Activated B cell treated with CpG ODN at 0.5 μM for 24 hours (primary cell): Measurements from ENCODE around the gene BNIP5. TPM values are rescaled to one million over a fixed set of nuclear protein-coding genes. Genes with fewer than 3 reads are reported as not detected.

Experiments used
- ATAC-seq: fragments of 200-7000 bp; cut with Tn5 transposase; one replicate; pipeline ENCODE4 v1.10.0; 2021; ENCODE audit warnings: low read depth, mild to moderate bottlenecking, moderate library complexity
- CTCF ChIA-PET: fragments of 350-600 bp; sonication (Branson Sonifier 250); formaldehyde crosslinking; loops from one replicate; lab custom pipeline; 2021; ENCODE audit warnings: antibody characterized with exemption; lab: Charles Lee
- POLR2A ChIA-PET: fragments of 350-600 bp; sonication (Branson Sonifier 250); formaldehyde crosslinking; loops from one replicate; lab custom pipeline; 2021; ENCODE audit warnings: antibody characterized with exemption; lab: Charles Lee
- DNase-seq: peaks from one replicate; pipeline ENCODE4 v3.0.0; 2022
- H3K27ac Mint-ChIP-seq: one replicate; pipeline ENCODE4 v1.8.0; 2020; ENCODE audit warnings: mixed read lengths
- H3K27me3 Mint-ChIP-seq: one replicate; pipeline ENCODE4 v1.8.0; 2021; ENCODE audit warnings: mixed read lengths
- H3K36me3 Mint-ChIP-seq: one replicate; pipeline ENCODE4 v1.8.0; 2021; ENCODE audit warnings: low read depth, mixed read lengths
- H3K4me1 Mint-ChIP-seq: one replicate; pipeline ENCODE4 v1.8.0; 2021; ENCODE audit warnings: mixed read lengths
- H3K4me3 Mint-ChIP-seq: one replicate; pipeline ENCODE4 v1.8.0; 2020; ENCODE audit warnings: mild to moderate bottlenecking, mixed read lengths
- H3K9me3 Mint-ChIP-seq: one replicate; pipeline ENCODE4 v1.8.0; 2020; ENCODE audit warnings: mixed read lengths
- intact Hi-C: fragments of 100-400 bp; cut with micrococcal nuclease; formaldehyde crosslinking; loops from one replicate; pipeline ENCODE4 v1.15.1; 2024
- total RNA-seq: library from RNA; stranded (reverse); gene quantifications from 2 replicates; pipeline ENCODE4 v1.2.3, GENCODE V29; 2022
- TF ChIP-seq, protein P1 (sequence below): fragments of 200-600 bp; IDR thresholded peaks from one replicate; pipeline ENCODE4 v1.8.0; 2022; ENCODE audit warnings: antibody characterized with exemption, mild to moderate bottlenecking

Gene BNIP5
- total RNA-seq, 1 donor from 2014 or later, result 0.11 TPM

DNA sequence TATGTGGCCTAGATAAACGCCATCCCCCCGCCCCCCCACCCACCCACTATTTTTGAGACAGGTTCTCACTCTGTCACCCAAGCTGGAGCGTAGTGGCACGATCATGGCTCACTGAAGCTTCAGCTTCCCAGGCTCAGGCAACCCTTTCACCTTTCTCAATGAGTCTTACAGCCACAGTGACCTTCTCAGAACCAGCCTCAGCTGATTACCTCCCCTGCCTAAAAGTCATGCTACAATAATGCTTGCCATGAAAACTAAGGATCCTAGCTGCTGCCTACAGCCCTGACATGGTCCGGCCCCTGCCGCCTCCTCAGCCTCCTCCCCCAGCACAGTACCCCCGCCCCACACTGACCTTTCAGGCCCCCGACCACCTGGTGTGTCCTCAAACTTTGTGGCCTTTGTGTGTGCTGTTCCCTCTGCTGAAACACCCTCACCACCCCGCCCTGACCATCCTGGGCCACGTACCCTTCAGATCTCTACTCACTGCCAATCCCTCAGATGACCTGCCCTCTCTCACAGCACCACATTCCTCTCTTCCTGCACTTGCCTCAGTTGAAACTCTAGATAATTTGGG is 35.5 kb downstream of the BNIP5 start:
- Mint-ChIP-seq H3K36me3 (no peaks in the 10 kb centered on the region), H3K4me1 (peaks cover 1% of the 10 kb centered on the region), H3K9me3 (no peaks in the 10 kb centered on the region), H3K27ac (no peak overlapping the region), H3K4me3 (no peak overlapping the region), H3K27me3 (peaks cover 21% of the 10 kb centered on the region)
- TF ChIP-seq, protein P1, sequence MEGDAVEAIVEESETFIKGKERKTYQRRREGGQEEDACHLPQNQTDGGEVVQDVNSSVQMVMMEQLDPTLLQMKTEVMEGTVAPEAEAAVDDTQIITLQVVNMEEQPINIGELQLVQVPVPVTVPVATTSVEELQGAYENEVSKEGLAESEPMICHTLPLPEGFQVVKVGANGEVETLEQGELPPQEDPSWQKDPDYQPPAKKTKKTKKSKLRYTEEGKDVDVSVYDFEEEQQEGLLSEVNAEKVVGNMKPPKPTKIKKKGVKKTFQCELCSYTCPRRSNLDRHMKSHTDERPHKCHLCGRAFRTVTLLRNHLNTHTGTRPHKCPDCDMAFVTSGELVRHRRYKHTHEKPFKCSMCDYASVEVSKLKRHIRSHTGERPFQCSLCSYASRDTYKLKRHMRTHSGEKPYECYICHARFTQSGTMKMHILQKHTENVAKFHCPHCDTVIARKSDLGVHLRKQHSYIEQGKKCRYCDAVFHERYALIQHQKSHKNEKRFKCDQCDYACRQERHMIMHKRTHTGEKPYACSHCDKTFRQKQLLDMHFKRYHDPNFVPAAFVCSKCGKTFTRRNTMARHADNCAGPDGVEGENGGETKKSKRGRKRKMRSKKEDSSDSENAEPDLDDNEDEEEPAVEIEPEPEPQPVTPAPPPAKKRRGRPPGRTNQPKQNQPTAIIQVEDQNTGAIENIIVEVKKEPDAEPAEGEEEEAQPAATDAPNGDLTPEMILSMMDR, result no peak
- ATAC-seq, result no peak
- intact Hi-C loops, result no loop called here
- DNase-seq, result no peak
- POLR2A ChIA-PET, result no interaction called here
- CTCF ChIA-PET, result interaction anchor here (3.5 to 7.1 kb wide), 2 partner anchors 17 to 60 kb away, joined by 13 to 91 read pairs; no protein-coding TSS in a partner anchor

DNA sequence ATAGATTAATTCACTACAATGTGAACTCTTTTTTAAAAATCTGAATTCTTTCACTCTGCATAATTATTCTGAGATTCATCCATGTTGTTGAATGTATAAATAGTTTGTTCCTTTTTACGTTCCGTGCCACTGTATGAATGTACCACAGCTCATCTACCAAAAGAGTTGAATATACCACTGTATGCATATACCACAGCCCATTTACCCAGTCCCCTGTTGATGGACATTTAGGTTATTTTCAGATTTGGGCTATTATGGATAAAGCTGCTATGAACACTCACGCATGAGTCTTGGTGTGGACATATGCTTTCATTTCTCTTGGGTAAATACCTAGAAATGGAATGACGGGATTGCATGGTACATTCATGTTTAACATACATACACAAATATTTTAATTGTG is 38.7 kb downstream of the BNIP5 start:
- Mint-ChIP-seq H3K4me3 (no peak overlapping the region), H3K36me3 (no peaks in the 10 kb centered on the region), H3K9me3 (no peaks in the 10 kb centered on the region), H3K27me3 (peaks cover 21% of the 10 kb centered on the region), H3K27ac (no peak overlapping the region), H3K4me1 (peaks cover 1% of the 10 kb centered on the region)
- TF ChIP-seq, protein P1, result no peak
- ChIA-PET POLR2A (no interaction called here), CTCF (no interaction called here)
- ATAC-seq (no peak), DNase-seq (no peak)
- intact Hi-C loops, result no loop called here

DNA sequence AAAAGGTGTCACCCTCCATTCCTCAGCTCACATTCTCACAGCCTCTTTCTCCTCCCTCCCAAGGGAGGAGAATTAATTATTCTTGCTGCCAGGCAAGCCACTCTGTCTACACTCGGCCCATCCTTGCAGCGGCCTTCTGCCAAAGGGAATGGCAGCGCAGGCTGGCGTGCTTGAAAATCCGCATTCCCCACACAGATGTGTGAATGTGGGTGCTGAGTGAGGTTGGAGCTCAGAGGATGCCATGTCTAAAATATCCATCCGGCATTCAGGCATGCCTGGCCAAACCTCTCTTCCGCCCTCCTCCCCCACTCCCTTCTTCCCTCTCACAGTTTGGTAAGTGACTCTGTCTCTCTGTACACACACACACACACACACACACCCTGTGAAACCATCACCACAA is 39.2 kb downstream of the BNIP5 start:
- H3K27ac Mint-ChIP-seq, result no peak overlapping the region
- DNase-seq, result no peak
- H3K36me3 Mint-ChIP-seq, result no peaks in the 10 kb centered on the region
- TF ChIP-seq, protein P1, result no peak
- ChIA-PET CTCF (no interaction called here), POLR2A (no interaction called here)
- no peak overlapping the region for H3K4me3 Mint-ChIP-seq
- peaks cover 21% of the 10 kb centered on the region for H3K27me3 Mint-ChIP-seq
- intact Hi-C loops, result no loop called here
- no peak for ATAC-seq
- no peaks in the 10 kb centered on the region for H3K9me3 Mint-ChIP-seq
- H3K4me1 Mint-ChIP-seq, result peaks cover 1% of the 10 kb centered on the region

DNA sequence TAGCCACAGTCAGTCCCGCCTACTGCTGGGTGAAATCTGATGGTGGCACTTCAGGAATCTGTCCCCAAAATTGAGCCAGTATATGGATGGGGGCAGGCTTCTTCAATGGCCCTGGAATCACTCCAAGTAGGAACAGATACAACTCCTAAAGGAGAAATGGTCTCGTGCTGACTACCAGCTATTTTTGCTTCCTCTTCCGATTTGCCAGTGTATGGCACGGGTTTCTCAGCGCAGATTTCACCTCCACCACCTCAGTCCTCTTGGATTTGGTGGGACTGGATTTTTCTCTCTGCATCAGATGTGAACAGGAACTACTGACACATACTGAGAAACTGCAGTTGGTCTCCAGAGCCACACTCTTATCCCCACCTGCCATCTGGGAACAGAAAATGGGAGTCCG is 39.6 kb downstream of the BNIP5 start:
- POLR2A ChIA-PET, result no interaction called here
- TF ChIP-seq, protein P1, result no peak
- no peak overlapping the region for H3K27ac Mint-ChIP-seq
- H3K36me3 Mint-ChIP-seq, result no peaks in the 10 kb centered on the region
- ATAC-seq (no peak), DNase-seq (no peak)
- CTCF ChIA-PET, result no interaction called here
- peaks cover 17% of the 10 kb centered on the region for H3K27me3 Mint-ChIP-seq
- H3K4me3 Mint-ChIP-seq, result no peak overlapping the region
- intact Hi-C loops, result no loop called here
- no peaks in the 10 kb centered on the region for H3K9me3 Mint-ChIP-seq
- no peaks in the 10 kb centered on the region for H3K4me1 Mint-ChIP-seq

DNA sequence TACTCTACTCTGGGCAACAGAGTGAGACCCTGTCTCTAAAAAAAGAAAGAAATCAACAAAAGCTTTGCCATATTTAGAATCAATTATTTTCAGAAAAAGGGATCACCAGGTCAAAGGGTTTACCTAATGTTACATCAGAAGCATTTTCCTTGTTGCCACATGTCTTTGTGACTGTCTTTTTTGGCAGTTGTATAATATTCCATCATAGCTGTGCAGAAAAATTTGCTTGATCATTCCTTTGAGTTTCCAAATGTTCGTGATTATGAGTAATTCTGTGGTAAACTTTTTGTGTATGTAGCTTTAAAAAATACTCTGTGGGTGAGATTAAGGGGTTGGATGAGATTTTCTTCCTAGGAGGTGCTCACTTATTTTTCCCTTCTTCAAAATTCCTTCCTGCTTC is 40.4 kb downstream of the BNIP5 start:
- Mint-ChIP-seq H3K27me3 (peaks cover 14% of the 10 kb centered on the region), H3K4me1 (no peaks in the 10 kb centered on the region), H3K36me3 (no peaks in the 10 kb centered on the region), H3K9me3 (no peaks in the 10 kb centered on the region), H3K27ac (no peak overlapping the region), H3K4me3 (no peak overlapping the region)
- ATAC-seq, result no peak
- TF ChIP-seq, protein P1, result no peak
- DNase-seq, result no peak
- ChIA-PET POLR2A (no interaction called here), CTCF (interaction anchor here (0.7 kb wide), 1 partner anchor 9 kb away, joined by 3 read pairs; no protein-coding TSS in a partner anchor)
- intact Hi-C loops, result no loop called here
